Measurements from ENCODE around the gene CERS5. TPM values are rescaled to one million over a fixed set of nuclear protein-coding genes. Genes with fewer than 3 reads are reported as not detected.
A peak's percentile ranks its signal among the peaks of the same experiment; 100 is the strongest.

Gene CERS5
- polyA plus RNA-seq, 1 donor (not counting 4 experiments of a cell fraction or from before 2014, with no cell fraction given): 72.3 TPM

DNA sequence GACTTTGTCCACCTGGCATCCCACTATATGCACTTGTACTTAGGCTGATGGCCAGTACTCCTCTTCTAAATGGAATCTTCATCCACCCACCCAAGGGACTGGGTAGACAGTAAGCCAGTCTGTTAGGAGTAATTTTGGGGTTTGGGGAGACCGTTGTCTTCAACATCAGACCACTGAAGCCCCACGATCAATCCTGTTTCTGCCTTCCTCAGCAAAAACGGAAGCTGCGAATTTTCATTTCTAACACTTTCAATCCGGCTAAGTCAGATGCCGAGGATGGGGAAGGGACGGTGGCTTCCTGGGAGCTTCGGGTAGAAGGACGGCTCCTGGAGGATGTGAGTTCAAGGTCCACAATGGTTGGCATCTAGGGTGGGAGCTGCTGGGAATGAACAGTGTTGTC is 80.0 kb downstream of the CERS5 start:
- H2AFZ ChIP-seq (ENCODE audit: control insufficient read depth, low read length): no peak overlapping the region
- peak overlapping the region; percentile 90 for H3K27ac ChIP-seq (ENCODE audit: control insufficient read depth, insufficient read depth, low read length)
- FAIRE-seq (no peak), DNase-seq (ENCODE audit: low read depth, low spot score) (no peak)
- H3K9me1 ChIP-seq (ENCODE audit: control insufficient read depth, extremely low read depth, insufficient read depth, low read length): no peaks in the 10 kb centered on the region
- dilution Hi-C loops (cut with MboI; ENCODE audit: extremely low pct_ligation_motif_present, low sequenced_read_pairs): no loop called here
- no peaks in the 10 kb centered on the region for H3K9me3 ChIP-seq (ENCODE audit: control insufficient read depth, low read depth, low read length)
- no peak for TF ChIP-seq EZH2 (IDR thresholded peaks at IDR 0.05; ENCODE audit: low read length)
- TF ChIP-seq, protein P1, sequence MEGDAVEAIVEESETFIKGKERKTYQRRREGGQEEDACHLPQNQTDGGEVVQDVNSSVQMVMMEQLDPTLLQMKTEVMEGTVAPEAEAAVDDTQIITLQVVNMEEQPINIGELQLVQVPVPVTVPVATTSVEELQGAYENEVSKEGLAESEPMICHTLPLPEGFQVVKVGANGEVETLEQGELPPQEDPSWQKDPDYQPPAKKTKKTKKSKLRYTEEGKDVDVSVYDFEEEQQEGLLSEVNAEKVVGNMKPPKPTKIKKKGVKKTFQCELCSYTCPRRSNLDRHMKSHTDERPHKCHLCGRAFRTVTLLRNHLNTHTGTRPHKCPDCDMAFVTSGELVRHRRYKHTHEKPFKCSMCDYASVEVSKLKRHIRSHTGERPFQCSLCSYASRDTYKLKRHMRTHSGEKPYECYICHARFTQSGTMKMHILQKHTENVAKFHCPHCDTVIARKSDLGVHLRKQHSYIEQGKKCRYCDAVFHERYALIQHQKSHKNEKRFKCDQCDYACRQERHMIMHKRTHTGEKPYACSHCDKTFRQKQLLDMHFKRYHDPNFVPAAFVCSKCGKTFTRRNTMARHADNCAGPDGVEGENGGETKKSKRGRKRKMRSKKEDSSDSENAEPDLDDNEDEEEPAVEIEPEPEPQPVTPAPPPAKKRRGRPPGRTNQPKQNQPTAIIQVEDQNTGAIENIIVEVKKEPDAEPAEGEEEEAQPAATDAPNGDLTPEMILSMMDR (optimal IDR thresholded peaks at IDR 0.05 in 1 of 3, IDR thresholded peaks at IDR 0.05 in 1 of 3, conservative IDR thresholded peaks at IDR 0.05 in 1 of 3; ENCODE audit: extremely low read depth in 1 of 3, insufficient read depth in 2 of 3, low read length in 3 of 3): no peak
- H3K27me3 ChIP-seq (ENCODE audit: control insufficient read depth, extremely low read depth, insufficient read depth, low read length): no peaks in the 10 kb centered on the region
- peaks cover 13% of the 10 kb centered on the region for H3K79me2 ChIP-seq (ENCODE audit: control insufficient read depth, insufficient read depth, low read length)
- peak overlapping the region; percentile 63 for H3K9ac ChIP-seq (ENCODE audit: control insufficient read depth, extremely low read depth, insufficient read depth, low read length)
- H3K4me1 ChIP-seq (ENCODE audit: control insufficient read depth, extremely low read depth, insufficient read depth, low read length): peaks cover 31% of the 10 kb centered on the region
- H3K4me3 ChIP-seq (ENCODE audit: control insufficient read depth in 2 of 3, extremely low read depth in 1 of 3, insufficient read depth in 2 of 3, low read depth in 1 of 3, low read length in 3 of 3): peak overlapping the region in 1 of 3 experiments; percentile 63
- H3K36me3 ChIP-seq (ENCODE audit: control insufficient read depth in 2 of 2, extremely low read depth in 1 of 2, insufficient read depth in 2 of 2, low read length in 2 of 2): peaks cover 16 to 33% of the 10 kb centered on the region in 2 experiments
- no peaks in the 10 kb centered on the region for H4K20me1 ChIP-seq (ENCODE audit: control insufficient read depth, extremely low read depth, insufficient read depth, low read length)
- H3K4me2 ChIP-seq (ENCODE audit: control insufficient read depth, extremely low read depth, insufficient read depth, low read depth, low read length): peak overlapping the region; percentile 90

DNA sequence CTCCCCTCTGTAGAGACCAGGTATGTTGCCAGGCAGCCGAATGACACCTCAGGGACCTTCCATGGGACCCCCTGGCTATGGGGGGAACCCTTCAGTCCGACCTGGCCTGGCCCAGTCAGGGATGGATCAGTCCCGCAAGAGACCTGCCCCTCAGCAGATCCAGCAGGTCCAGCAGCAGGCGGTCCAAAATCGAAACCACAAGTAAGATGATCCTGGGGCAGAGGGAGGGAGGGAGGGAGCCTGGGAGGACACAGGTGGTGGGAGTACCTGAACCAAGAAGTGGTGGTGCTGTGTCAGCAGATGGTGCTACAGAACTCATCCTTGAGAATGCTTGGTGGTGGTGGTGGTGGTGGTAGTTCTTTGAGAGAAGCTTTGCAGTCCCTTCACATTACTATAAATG is 81.0 kb downstream of the CERS5 start:
- dilution Hi-C loops (cut with MboI; ENCODE audit: extremely low pct_ligation_motif_present, low sequenced_read_pairs): no loop called here
- FAIRE-seq (no peak), DNase-seq (ENCODE audit: low read depth, low spot score) (no peak)
- Histone ChIP-seq H3K4me2 (ENCODE audit: control insufficient read depth, extremely low read depth, insufficient read depth, low read depth, low read length) (peak overlapping the region; percentile 97), H3K9me1 (ENCODE audit: control insufficient read depth, extremely low read depth, insufficient read depth, low read length) (no peaks in the 10 kb centered on the region), H3K36me3 (ENCODE audit: control insufficient read depth in 2 of 2, extremely low read depth in 1 of 2, insufficient read depth in 2 of 2, low read length in 2 of 2) (peaks cover 14 to 31% of the 10 kb centered on the region in 2 experiments), H3K4me1 (ENCODE audit: control insufficient read depth, extremely low read depth, insufficient read depth, low read length) (peaks cover 31% of the 10 kb centered on the region), H3K9ac (ENCODE audit: control insufficient read depth, extremely low read depth, insufficient read depth, low read length) (peak overlapping the region; percentile 38), H3K79me2 (ENCODE audit: control insufficient read depth, insufficient read depth, low read length) (peaks cover 13% of the 10 kb centered on the region), H4K20me1 (ENCODE audit: control insufficient read depth, extremely low read depth, insufficient read depth, low read length) (no peaks in the 10 kb centered on the region), H3K27ac (ENCODE audit: control insufficient read depth, insufficient read depth, low read length) (peak overlapping the region; percentile 40), H3K27me3 (ENCODE audit: control insufficient read depth, extremely low read depth, insufficient read depth, low read length) (no peaks in the 10 kb centered on the region), H2AFZ (ENCODE audit: control insufficient read depth, low read length) (no peak overlapping the region), H3K9me3 (ENCODE audit: control insufficient read depth, low read depth, low read length) (no peaks in the 10 kb centered on the region), H3K4me3 (ENCODE audit: control insufficient read depth in 2 of 3, extremely low read depth in 1 of 3, insufficient read depth in 2 of 3, low read depth in 1 of 3, low read length in 3 of 3) (peak overlapping the region; percentile 59 to 68 (median 68))
- no peak for TF ChIP-seq EZH2 (IDR thresholded peaks at IDR 0.05; ENCODE audit: low read length)
- TF ChIP-seq, protein P1 (optimal IDR thresholded peaks at IDR 0.05 in 1 of 3, IDR thresholded peaks at IDR 0.05 in 1 of 3, conservative IDR thresholded peaks at IDR 0.05 in 1 of 3; ENCODE audit: extremely low read depth in 1 of 3, insufficient read depth in 2 of 3, low read length in 3 of 3): peak in 1 of 3 experiments; percentile 10

Measured in keratinocyte (primary cell).